MM.1S (cell line): ENCODE results near the gene ZNF697.

Experiments
- DNase-seq: peaks from one replicate; pipeline ENCODE4 v3.0.0-alpha.2; 2015
- H2AFZ ChIP-seq: fragments of 300-600 bp; sonication (generic); 2 replicates; pipeline ENCODE4 v1.6.0; 2016; ENCODE audit warnings: antibody characterized with exemption, low read length
- H3F3A ChIP-seq: fragments of 300-600 bp; sonication (generic); 2 replicates; pipeline ENCODE4 v1.6.1; 2016; ENCODE audit warnings: mild to moderate bottlenecking, antibody characterized with exemption, low read length, moderate library complexity, mixed read lengths; ENCODE audit not compliant: insufficient read depth
- H3K27ac ChIP-seq: fragments of 300-600 bp; sonication (generic); 2 replicates; pipeline ENCODE4 v1.5.1; 2016; ENCODE audit warnings: mild to moderate bottlenecking, low read length
- H3K27me3 ChIP-seq: fragments of 300-600 bp; sonication (generic); replicated peaks from 2 replicates; pipeline ENCODE4 v1.6.0; 2016; ENCODE audit warnings: low read length; ENCODE audit not compliant: insufficient read depth
- H3K36me3 ChIP-seq: fragments of 300-600 bp; sonication (generic); replicated peaks from 2 replicates; pipeline ENCODE4 v1.6.1; 2016; ENCODE audit warnings: mild to moderate bottlenecking, low read length, mixed read lengths; ENCODE audit not compliant: insufficient read depth
- H3K4me1 ChIP-seq: fragments of 300-600 bp; sonication (generic); 2 replicates; pipeline ENCODE4 v1.6.1; 2016; ENCODE audit warnings: low read length, mixed read lengths
- H3K4me2 ChIP-seq: fragments of 300-600 bp; sonication (generic); 2 replicates; pipeline ENCODE4 v1.6.0; 2016; ENCODE audit warnings: low read depth, low read length
- H3K4me3 ChIP-seq: fragments of 300-600 bp; sonication (generic); 2 replicates; pipeline ENCODE4 v1.5.1; 2016; ENCODE audit warnings: low read length, mixed read lengths
- H3K79me2 ChIP-seq: fragments of 300-600 bp; sonication (generic); 2 replicates; pipeline ENCODE4 v1.6.1; 2016; ENCODE audit warnings: mixed run types, low read length, mixed read lengths
- H3K9ac ChIP-seq: fragments of 300-600 bp; sonication (generic); 2 replicates; pipeline ENCODE4 v1.6.1; 2016; ENCODE audit warnings: low read length, mixed read lengths
- H3K9me2 ChIP-seq: fragments of 300-600 bp; sonication (generic); replicated peaks from 2 replicates; pipeline ENCODE4 v1.6.1; 2016; ENCODE audit warnings: mild to moderate bottlenecking, low read length, mixed read lengths; ENCODE audit not compliant: insufficient read depth
- H3K9me3 ChIP-seq: fragments of 300-600 bp; sonication (generic); replicated peaks from 2 replicates; pipeline ENCODE4 v1.6.1; 2016; ENCODE audit warnings: mild to moderate bottlenecking, low read length, mixed read lengths; ENCODE audit not compliant: insufficient read depth
- H4K20me1 ChIP-seq: fragments of 300-600 bp; sonication (generic); 2 replicates; pipeline ENCODE4 v1.6.1; 2016; ENCODE audit warnings: mild to moderate bottlenecking, low read length, moderate library complexity, mixed read lengths; ENCODE audit not compliant: insufficient read depth
- CTCF ChIP-seq: fragments of 300-600 bp; sonication (generic); IDR thresholded peaks from 2 replicates; pipeline ENCODE4 v1.5.1; 2016; ENCODE audit warnings: antibody characterized with exemption, low read length, mixed read lengths
- EZH2 ChIP-seq: fragments of 300-600 bp; sonication (generic); optimal IDR thresholded peaks from 2 replicates; pipeline ENCODE3; 2017; ENCODE audit warnings: low read depth, mild to moderate bottlenecking, antibody characterized with exemption, low read length, mixed read lengths
- EZH2phosphoT487 ChIP-seq: fragments of 300-600 bp; sonication (generic); IDR thresholded peaks from 2 replicates; pipeline ENCODE4 v1.6.1; 2018; ENCODE audit warnings: antibody characterized with exemption, low read length

Gene ZNF697

GRCh38 chr1:119636491-119637089, 11.5 kb downstream of the ZNF697 start:
- H3K79me2 ChIP-seq: no peaks in the 10 kb centered on the region

GRCh38 chr1:119635811-119636390, 12.2 kb downstream of the ZNF697 start:
- H3K27me3 ChIP-seq: no peaks in the 10 kb centered on the region
- no peak overlapping the region for H2AFZ ChIP-seq
- H3F3A ChIP-seq: no peaks in the 10 kb centered on the region
- no peaks in the 10 kb centered on the region for H3K79me2 ChIP-seq
- no peaks in the 10 kb centered on the region for H3K9me2 ChIP-seq
- no peak for DNase-seq
- TF ChIP-seq CTCF: no peak
- TF ChIP-seq EZH2phosphoT487: no peak
- no peak for TF ChIP-seq EZH2
- H3K4me2 ChIP-seq: no peak overlapping the region
- no peaks in the 10 kb centered on the region for H3K4me1 ChIP-seq
- no peak overlapping the region for H3K27ac ChIP-seq
- H3K36me3 ChIP-seq: no peaks in the 10 kb centered on the region
- H3K9me3 ChIP-seq: no peaks in the 10 kb centered on the region
- no peaks in the 10 kb centered on the region for H4K20me1 ChIP-seq
- H3K4me3 ChIP-seq: no peak overlapping the region
- H3K9ac ChIP-seq: no peak overlapping the region

More at GRCh38 chr1:119636491-119637089, 11.5 kb downstream of the ZNF697 start:
- Histone ChIP-seq H4K20me1 (no peaks in the 10 kb centered on the region), H3K4me3 (no peak overlapping the region), H3K9me2 (no peaks in the 10 kb centered on the region), H3K4me1 (no peaks in the 10 kb centered on the region), H3K4me2 (no peak overlapping the region), H3K36me3 (no peaks in the 10 kb centered on the region), H3F3A (no peaks in the 10 kb centered on the region), H3K9me3 (no peaks in the 10 kb centered on the region), H2AFZ (no peak overlapping the region), H3K9ac (no peak overlapping the region), H3K27ac (no peak overlapping the region), H3K27me3 (no peaks in the 10 kb centered on the region)
- DNase-seq: no peak
- no peak for TF ChIP-seq EZH2

GRCh38 chr1:119634016-119634415, 14.1 kb downstream of the ZNF697 start:
- no peak for DNase-seq
- no peaks in the 10 kb centered on the region for H3K9me2 ChIP-seq
- no peaks in the 10 kb centered on the region for H3K4me1 ChIP-seq
- no peaks in the 10 kb centered on the region for H3K36me3 ChIP-seq
- no peaks in the 10 kb centered on the region for H4K20me1 ChIP-seq
- no peak overlapping the region for H3K9ac ChIP-seq
- no peak overlapping the region for H3K27ac ChIP-seq
- no peaks in the 10 kb centered on the region for H3K27me3 ChIP-seq
- H3F3A ChIP-seq: no peaks in the 10 kb centered on the region
- H2AFZ ChIP-seq: no peak overlapping the region
- no peak for TF ChIP-seq CTCF
- TF ChIP-seq EZH2: no peak
- TF ChIP-seq EZH2phosphoT487: no peak
- no peak overlapping the region for H3K4me3 ChIP-seq
- H3K9me3 ChIP-seq: no peaks in the 10 kb centered on the region
- no peaks in the 10 kb centered on the region for H3K79me2 ChIP-seq
- no peak overlapping the region for H3K4me2 ChIP-seq

- DNase-seq: no peak
- Histone ChIP-seq H3F3A (no peaks in the 10 kb centered on the region), H3K4me3 (no peak overlapping the region), H3K27me3 (no peaks in the 10 kb centered on the region), H3K4me2 (no peak overlapping the region), H3K4me1 (no peaks in the 10 kb centered on the region), H3K27ac (no peak overlapping the region), H3K9me2 (no peaks in the 10 kb centered on the region), H3K79me2 (no peaks in the 10 kb centered on the region), H4K20me1 (no peaks in the 10 kb centered on the region), H3K9ac (no peak overlapping the region), H3K9me3 (no peaks in the 10 kb centered on the region), H3K36me3 (no peaks in the 10 kb centered on the region), H2AFZ (no peak overlapping the region)
- TF ChIP-seq EZH2phosphoT487 (no peak), EZH2 (no peak), CTCF (no peak)
Observed at GRCh38 chr1:119633575-119633974, 14.5 kb downstream of the ZNF697 start.
